HG02763 (cell line): Measurements from ENCODE around the gene FMNL3.
"Not testable (repeated sequence)": the region's sequence is repeated elsewhere in the genome, so short reads cannot be mapped to it uniquely, and the experiment has no call there.

Experiments used
- ATAC-seq: cut with Tn5 transposase; IDR thresholded peaks from one replicate; pipeline ENCODE4 v1.9.1; 2021; ENCODE audit warnings: mild to moderate bottlenecking, moderate library complexity; ENCODE audit not compliant: unreplicated experiment

The FMNL3 gene

GRCh38 chr12:49605539-49605938 lies 101.7 kb downstream of the FMNL3 start, which contains the start of gene FAM186B:
TSS of gene FAM186B (minus strand) at chr12:49605639. CDS start at chr12:49605477, 162 bp downstream.
- ATAC-seq: not testable (repeated sequence)

DNA sequence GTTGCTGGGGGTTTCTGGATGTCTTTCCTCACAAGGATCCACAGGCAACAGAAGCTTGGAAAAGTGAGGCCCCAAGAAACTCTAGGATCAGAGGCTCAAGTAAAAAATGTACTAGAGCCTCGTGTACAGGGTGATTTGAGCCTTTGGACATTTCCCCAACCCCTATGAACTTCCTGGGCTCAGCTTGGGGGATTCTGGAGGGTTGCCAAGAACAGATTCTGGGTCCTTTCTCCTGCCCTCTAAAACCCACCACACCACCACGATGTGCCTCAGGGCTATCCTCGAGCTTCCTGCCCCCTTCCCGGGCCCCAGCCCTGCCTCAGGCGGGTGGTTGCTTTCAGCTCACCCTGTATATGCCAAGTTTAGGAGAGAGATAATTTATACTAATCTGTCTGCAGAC lies 102.3 kb downstream of the FMNL3 start:
- ATAC-seq: no peak

DNA sequence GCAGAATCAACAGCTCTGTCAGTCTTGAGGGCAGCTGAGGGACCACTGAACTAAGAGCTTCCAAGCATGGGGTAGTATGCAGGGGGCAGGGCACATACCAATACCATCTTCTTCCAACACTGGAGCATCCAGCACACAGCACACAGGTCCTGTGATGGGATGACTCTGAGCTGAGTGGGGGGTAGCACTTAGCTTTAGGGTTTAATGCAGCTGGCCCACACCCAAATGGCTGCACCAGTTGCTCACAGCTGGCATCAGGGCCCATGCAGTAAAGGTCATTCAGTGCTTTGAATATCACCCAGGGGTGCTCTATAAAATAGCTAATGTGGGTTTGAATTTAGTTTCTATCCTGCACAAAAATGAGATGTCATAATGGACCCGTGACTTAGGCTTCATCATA lies 103.5 kb downstream of the FMNL3 start:
- no peak for ATAC-seq

- ATAC-seq: no peak
Observed at GRCh38 chr12:49599961-49600360, 107.2 kb downstream of the FMNL3 start.

- ATAC-seq: no peak
Observed at GRCh38 chr12:49598527-49598926, 108.7 kb downstream of the FMNL3 start.

DNA sequence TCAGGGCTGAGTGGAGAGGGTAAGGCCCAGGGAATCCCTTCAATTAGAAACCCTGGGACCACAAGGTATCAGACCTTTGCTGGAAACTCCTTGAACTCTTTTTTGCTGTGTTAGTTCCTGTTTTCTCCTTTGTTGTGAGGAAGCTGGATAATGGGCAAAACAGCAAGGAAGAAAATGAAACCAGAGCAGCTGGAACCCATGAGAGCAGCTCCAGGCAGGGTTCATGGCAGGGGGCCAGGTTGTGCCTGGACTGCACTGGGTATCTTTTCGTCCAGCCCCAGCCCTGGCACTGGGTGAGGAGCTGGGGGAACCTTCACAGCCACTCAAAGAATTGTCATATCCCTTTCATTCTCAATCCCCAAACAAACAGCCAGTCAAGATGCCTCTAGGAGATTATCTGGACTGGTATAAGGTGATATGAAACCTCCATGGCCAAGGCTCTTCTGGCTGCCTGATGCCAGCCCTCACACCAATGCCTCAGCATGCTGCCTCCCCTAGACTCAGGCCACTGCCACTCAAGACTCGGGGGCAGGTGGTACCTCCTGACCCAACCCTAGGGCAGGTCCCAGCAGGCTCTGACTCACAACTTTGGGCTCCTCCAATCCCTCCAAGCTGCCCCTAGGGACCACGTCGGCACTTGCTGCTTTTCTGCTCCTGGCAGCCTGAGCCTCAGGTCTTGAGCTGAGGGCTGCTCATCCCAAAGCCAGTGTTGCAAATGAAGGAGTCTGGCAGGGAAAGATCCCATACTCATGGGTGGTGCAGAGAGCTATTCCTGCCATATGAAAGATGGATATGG lies 118.3 kb downstream of the FMNL3 start:
- no peak for ATAC-seq

- no peak for ATAC-seq
Observed at GRCh38 chr12:49588281-49588680, 118.9 kb downstream of the FMNL3 start.

DNA sequence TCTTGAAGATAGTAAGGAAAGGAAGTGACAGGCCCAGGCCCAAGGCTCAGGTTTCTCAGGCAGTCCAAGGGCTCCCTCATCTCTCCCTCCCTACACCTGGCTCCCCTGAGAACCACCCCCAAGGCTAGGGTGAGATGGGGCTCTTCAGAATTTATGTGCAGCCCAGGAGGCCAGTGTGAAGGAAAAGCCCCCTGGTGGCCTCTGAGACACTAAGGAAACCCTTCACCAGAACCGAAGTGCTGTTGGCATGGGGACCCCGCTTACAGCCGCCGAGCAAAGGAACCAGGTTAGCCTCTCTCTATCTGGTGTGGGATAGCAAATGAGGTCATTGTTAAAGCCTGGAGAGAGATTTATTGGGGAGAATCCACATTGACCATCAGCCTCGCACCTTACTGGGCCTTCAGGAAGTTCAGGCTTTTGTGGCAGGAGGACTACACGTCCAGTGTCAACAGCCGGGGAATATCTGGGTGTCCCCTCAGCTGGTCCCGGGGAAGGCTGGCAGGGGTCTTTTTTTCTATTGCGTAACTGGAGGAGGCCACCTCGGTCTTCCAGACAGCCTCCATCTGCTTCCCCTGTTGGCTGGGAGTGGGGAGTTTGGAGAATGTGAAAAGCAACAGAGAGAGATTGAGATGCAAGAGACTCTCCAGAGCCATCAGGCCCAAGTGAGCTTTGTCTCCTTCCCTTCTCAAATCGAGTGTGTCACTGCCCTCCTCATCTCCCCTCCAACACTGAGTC lies 119.9 kb downstream of the FMNL3 start:
- no peak for ATAC-seq
